GM21423 (cell line): ENCODE results near the gene KCTD10.
A peak's percentile ranks its signal among the peaks of the same experiment; 100 is the strongest.

Source experiments
- ATAC-seq: cut with Tn5 transposase; IDR thresholded peaks from one replicate; pipeline ENCODE4 v1.9.1; 2021; ENCODE audit warnings: mild to moderate bottlenecking, moderate library complexity; ENCODE audit not compliant: unreplicated experiment

Gene KCTD10, protein sequence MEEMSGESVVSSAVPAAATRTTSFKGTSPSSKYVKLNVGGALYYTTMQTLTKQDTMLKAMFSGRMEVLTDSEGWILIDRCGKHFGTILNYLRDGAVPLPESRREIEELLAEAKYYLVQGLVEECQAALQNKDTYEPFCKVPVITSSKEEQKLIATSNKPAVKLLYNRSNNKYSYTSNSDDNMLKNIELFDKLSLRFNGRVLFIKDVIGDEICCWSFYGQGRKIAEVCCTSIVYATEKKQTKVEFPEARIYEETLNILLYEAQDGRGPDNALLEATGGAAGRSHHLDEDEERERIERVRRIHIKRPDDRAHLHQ

DNA sequence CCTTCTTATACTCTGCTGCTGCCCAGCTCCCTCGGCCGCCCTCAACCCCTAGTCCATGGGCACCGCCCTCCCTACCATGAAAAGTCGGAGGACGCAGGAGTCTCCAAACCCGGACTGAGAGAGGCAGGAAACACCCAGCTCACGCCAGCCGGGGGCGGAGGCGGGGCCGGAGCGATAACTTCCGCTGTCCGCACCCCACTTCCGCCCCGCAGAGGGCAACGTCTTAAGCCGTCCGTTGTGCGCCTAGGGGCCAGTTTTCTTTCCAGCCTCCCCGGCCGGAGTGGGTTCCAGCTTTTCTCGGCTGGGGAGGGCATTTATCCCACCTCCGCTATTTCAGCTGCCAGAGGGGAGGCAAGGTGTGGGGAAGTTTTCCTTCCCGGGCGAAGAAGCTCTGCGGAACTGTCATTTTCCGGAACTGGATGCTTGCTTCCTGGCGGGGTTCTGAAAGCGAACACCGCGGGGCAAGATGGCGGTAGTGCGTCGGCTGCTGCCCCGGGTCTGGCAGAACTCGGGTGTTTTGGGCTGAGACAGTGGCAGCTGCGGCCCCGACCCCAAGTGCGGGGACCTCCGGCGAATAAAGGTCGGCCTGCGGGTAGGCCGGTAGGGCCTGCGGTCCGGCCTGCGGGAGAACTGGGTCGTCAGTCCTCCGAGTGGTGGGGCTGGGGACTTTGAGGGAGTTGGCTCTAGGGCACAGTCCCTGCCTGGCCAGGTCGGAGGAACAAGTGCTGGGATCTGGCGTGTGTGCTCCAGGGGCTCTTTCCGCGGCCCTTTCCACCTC lies at the start of gene KCTD10, which contains the start of gene UBE3B:
TSS of gene KCTD10 (minus strand) at position 116 of the 778 bp plus-strand sequence. CDS start at position 78, 38 bp downstream.
TSS of gene UBE3B (plus strand) at position 450 of the 778 bp plus-strand sequence. CDS start 5,918 bp downstream, outside the sequence.
- ATAC-seq = peak; percentile 93

DNA sequence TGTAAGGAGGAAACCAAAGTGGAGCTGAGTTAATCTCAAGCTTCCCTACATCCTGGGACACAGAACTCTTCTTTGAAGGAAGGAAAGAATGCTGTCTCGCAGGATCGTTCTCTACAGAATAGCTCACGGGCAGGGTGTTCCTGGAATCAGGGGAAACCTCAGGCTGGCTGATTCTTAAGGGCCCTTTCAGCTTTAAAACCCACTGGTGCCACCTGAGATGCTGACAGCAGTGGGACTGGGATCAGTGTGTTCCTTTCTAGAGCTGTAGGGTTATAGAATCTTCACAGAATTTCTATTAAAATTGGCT lies 48.1 kb upstream of the KCTD10 start:
- no peak for ATAC-seq

DNA sequence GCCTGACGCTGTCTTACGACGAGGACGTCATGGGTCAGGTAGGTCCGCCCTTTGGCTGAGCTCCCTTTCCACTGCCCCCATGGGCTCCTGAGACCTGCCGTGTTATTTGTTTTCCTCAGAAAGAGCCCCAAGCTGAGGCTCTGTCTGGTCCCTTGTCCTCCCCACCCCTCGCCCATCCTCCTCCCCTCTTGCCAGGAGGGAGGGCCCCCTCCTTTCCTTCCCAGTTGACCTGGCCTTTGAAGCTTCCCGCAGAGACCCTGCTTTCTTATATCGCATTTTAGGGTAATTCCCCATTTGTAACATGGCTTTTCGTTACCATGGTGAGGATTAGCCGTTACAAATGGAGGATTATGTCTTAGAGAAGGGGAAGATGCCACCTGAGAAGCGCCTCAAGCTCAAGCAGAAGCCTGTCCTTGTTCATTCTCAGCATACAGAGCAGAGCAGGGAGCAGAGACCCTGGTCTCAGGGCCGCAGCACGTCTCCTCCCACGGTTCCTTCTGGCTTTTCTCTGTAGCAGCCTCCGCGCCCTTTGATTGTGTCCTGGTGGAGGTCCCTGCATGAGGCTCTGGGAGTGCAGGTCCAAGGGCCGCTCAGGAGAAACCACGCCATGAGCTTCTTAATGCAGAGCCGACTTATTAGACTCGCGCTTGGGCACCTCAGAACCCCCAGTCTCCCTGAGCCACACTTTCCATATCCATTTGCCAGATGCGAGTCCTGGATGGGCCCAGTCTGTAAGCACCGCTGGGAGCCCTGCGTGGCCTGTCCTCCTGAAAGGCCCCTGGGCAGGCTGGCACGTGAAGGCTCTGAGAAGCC lies 47.6 kb upstream of the KCTD10 start:
- ATAC-seq = no peak

DNA sequence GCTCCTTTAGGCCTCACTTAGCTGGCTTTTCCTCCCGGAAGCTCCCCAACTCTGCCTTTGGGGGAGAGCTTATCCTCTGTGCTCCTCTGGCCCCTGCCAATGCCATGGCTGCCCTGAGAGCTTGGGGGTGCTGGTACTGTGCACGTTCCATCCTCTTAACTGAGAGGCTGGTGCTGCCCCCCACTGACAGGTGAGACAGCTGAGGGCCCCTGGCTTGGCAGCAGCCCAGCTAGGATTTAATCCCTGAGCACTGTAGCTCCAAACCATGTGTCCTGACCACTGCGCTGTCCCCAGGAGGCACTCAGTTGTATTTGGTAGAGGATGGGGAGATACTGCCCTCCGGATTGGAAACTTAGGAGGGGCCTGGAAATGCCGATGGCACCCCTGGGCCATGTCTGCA lies 46.4 kb upstream of the KCTD10 start:
- ATAC-seq = no peak

DNA sequence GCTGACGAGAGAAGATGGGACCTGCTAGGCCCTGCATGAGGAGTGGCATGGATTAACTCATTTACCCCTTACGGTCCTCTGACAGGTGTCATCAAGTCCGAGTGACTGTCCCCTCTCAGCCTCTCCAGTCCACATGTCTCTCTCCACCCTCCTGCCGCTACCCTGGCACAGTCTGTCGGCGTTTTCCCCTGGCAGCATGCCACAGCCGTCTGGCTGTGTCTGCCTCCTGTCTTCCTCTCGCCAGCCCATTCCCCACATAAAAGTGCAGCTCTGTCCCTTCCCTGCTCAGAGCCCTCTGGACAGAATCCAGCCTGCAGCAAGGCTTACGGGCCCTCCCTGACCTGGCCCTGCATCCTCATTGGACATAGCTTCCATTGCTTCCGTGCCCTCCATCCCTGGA lies 46.0 kb upstream of the KCTD10 start:
- no peak for ATAC-seq

DNA sequence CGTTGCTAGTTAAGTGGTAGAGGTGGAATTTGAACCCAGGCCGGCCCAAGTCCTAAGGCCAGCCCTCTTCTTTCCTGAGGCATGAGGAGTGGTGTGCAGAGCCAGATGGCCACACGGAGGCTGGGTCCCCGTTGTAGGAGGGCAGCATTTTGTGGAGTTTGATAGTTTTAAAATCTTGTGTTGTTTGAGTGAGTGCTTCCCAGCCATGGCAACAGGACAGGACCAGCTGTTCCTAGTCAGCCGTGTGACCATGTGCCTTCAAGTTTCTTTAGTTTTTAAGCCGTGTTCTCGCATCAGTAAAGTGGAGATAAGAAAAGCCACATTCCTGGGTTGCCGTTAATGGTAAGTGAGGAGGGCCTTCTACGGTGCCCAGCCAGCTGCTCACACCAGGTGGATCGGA lies 44.7 kb upstream of the KCTD10 start:
- no peak for ATAC-seq

DNA sequence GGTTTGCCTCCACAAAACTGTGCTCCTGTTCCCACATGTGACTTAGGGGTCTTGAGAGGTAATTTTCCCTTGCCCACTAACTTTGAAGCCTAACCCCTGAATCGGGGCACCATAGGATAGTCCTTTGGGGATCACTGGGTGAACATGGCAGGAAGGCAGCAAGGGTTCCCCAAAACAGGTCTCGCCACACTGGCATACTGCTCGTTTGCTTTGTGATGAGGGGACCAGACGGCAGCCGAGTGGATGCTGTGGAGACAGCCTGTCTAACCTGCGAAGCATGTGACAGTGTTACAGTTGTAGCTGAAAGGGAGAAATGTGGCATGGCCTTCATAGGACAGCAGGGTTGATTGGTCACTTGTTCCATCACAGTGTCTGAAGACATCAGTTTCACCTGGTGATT lies 42.7 kb upstream of the KCTD10 start:
- ATAC-seq = no peak

DNA sequence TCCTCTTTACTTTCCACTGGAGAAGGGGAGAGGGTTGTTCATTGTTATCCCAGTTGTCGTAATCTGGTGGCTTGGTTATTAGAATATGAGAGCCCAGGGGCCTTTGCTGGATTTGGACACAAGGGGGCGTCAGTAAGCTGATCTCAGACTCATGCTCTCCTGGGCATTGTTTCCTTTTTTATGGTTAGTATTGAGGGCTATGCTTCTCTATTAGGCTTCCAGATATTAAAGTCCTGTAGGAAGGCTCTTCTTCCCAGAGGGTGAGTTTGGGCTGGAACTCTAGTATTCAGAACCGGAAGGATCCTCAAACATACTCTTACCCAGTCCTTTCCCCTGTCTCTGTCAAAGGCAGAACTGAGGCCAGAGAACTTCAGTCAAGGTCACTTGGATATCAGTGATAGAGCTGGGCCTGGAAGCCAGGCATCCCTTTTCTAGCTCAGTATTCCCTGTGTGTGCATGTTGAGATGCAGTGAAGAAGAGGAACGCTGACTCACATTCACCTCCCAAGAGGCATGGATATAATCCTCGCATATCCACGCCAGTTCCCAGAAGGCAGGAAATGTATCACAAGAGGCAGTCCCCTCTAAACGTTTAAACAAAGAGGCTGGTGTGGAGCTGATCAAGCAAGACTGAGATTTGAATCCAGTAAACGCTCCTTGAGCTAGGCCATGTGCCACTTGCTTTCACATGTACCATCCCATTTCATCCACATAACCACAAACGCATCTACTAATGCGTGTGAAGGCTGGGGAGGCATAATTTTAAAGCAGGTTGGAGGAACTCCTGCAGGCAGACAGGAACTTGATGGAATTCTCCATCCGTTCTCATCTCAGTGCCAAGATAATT lies 41.9 kb upstream of the KCTD10 start:
- no peak for ATAC-seq

DNA sequence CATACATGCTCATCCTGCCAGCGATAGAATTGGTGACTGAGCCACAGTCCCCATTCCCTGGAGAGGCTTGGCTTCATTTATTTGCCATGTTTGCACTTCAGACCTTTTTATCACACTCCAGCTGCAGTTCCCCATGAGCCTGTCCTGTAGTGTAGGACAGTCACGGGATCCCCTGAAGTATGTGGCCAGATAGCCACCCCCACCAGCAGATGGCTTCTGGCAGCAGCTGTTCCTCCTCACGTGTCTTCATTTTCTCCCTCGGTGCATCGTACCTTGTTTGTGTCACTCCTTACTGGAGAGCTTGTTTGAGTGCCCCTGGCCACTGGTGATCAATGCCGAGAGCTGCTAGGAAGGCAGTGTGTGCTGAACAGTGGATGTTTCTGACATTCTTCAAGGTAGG lies 40.5 kb upstream of the KCTD10 start:
- no peak for ATAC-seq

DNA sequence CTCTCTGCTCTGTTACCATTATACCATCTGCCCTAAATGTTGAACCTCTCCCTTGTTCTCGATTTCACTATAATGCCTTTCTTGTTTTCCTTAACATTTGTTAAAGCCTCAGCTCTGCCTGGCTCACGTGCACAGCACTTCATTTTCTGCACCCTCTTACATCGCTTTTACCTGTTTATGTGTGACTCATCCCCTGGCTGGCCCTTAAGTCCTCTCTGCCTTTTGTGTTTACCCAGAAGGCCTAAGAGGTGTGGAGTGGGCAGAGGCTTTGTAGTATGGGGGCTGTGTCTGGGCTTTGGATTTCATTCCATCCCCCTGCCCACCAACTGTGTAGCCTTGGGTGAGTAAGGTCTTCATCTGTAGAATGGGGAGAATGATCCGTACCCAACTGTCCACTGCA lies 36.9 kb upstream of the KCTD10 start:
- ATAC-seq = no peak

DNA sequence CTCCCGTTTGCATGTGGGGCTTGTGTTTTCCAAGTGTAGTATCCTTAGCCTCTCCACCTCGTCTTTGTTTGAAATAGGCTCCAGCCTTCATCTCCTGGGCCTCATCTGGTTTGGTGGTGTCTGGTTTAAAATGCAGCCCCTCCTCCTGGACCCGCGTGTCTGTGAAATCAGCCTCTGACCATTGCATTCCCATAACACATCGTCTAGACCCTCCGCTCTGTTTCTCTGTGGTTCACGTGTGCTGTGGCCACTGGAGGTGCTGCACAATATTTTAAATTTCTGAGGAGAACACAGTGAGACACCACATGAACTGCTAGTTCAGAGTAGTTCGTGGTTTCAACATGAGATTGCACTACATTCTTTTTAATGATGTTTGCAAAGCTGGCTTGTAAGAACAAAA lies 36.0 kb upstream of the KCTD10 start:
- no peak for ATAC-seq

DNA sequence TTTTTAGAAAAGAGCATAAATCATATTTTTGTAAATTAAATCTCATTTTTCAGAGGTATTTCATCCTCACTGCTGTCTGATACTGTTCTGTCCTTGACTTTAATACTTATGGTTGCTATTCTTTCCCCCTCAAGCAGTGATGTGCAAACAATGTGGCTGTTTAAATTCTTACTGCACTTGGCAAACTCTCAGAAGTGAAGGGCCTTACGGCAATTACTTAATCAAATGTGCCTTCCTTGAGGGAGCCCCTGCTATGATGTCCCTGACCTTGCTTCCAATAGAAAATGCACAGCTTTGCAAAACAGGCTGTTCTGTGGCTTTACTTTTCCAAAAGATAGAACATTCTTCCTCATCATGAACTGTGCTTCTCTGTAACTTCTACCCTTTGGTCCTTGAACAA lies 35.5 kb upstream of the KCTD10 start:
- ATAC-seq = no peak

DNA sequence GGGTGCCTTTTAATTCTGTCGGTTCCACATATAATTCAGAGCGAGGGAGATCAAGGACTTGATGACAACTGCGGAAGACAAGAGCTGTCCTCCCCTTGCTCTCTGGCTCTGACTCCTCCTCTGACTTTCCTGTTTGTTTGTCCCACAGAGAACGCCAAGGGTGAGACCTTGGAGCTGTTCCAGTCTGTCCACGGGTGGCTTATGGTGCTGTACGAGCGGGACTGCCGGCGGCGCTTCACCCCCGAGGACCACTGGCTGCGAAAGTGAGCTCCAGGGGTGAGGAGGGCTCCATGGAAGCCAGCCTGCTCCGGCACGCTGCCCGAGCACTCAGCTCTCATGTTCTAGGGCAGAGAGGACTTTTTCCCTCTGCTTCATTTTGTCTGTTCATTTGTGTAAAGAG lies 33.1 kb upstream of the KCTD10 start:
- no peak for ATAC-seq

DNA sequence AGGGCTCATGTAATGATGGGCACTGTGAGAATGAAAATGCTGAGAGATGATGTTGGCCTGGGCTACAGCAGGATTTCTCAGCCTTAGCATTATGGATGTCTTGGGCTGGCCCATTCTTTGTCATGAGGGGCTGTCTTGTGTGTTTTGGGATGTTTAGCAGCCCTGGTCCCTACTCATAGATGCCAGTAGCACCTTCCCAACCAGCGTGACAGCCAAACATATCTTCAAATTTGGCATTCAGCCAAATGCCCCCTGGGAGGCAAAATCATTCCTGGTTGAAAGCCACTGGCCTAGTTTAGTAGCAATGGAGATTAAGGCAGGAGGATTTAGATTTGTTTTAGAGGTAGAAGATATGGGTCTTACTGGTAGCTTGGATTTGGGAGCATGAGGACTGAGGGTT lies 27.0 kb upstream of the KCTD10 start:
- no peak for ATAC-seq

DNA sequence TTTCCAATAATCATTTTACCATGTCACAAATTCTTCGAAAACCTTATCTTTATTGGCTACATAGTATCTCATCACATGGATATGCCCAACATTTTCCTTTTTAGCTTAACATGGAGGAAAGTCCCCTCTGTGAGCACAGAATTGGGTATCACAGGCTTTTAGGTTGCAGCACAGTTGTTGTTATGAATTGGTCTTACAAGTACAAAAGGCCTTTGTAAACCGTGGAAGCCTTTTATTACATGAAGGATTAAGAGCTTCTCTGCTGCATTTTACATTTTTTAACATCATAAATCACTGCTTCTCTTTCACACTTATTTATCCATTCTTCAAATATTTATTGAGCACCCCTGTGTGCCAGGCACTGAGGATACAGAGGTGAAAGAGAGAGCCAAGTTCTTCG lies 26.5 kb upstream of the KCTD10 start:
- no peak for ATAC-seq

DNA sequence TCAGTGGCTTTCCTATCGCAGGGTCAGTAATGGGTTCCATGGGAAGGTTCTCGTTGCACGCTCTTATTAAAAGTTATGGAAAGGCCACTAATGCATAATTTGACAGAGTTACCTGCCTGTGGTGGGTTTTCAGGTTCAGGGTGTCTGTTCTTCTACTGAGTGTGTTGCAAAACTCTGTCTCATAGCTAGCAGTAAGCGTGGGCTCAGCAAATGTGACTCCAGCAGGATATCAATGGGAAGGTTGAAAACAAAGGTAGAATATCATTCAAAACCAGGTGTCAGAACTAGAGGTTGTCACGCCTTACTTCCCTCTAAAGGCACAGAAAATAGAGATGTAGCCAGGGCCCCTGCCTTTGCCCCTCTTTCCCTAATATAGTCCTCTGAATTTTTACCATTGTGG lies 25.2 kb upstream of the KCTD10 start:
- ATAC-seq = no peak

DNA sequence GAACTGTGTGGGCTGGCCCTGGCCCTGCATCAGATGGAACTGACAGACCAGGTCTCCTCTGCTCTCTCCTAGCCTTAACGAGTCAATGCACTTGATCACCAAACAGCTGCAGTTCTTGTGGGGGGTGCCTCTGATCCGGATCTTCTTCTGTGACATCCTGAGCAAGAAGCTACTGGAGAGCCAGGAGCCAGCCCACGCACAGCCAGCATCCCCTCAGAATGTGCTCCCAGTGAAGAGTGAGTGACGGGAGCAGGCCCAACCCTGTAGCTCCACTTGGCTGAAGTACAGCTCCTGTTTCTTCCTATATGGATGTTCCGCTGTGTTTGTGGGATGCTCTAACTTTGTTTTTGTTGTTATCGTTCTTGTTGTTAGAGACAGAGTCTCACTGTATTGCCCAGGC lies 24.2 kb upstream of the KCTD10 start:
- no peak for ATAC-seq

DNA sequence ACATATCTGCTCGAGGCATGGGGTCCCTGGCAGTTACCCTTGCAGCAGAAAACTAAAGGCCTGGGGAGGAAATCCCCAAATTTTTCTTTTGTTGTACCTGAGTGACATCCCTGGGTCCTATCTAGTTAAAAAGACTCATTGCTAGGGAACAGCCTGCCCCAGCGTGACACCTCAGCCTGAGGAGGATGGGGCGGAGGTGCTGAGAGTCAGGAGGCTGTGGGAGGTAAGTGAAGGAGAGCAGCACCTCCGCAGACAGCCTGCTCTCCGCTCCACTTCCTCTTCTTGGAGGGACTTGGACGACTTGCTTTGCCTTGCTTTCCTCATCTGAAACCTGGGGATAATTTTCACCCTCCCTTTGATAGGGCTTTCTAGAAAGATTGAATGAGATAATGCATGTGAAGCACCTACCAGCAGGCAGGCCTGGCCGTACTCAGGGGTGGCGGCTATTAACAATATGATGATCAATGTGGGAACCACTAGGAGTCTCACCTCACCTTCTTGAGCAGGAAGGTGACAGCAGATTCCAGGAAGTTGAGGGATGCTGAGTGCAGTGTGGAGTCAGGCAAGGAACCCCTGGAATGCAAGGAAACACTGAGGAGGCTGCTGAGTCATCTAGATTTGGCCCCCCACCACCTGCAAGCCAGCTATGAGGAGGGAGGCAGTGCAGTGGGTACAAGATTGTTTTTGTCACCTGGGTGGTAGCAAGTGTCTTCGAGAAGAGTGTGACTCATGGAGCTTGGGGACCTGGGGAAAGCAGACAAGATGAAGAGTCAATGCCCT lies 23.5 kb upstream of the KCTD10 start:
- no peak for ATAC-seq

DNA sequence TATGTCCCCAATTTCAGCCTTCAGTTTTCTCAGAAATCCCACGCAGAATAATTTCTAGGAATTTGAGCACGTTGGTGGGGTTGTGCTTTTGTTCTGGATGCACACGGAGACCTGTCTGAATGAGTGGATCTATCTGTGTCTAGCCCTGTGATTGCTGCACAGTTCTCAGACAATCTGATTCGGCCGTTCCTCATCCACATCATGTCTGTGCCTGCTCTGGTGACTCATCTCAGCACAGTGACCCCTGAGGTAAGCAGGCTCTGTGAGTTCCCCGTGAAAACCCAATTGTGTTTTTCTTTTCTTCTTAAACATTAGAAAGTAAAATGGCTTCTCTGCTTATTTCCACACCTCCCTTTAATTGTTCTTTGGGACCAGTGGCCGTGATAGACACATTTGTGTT lies 20.6 kb upstream of the KCTD10 start:
- ATAC-seq = no peak

DNA sequence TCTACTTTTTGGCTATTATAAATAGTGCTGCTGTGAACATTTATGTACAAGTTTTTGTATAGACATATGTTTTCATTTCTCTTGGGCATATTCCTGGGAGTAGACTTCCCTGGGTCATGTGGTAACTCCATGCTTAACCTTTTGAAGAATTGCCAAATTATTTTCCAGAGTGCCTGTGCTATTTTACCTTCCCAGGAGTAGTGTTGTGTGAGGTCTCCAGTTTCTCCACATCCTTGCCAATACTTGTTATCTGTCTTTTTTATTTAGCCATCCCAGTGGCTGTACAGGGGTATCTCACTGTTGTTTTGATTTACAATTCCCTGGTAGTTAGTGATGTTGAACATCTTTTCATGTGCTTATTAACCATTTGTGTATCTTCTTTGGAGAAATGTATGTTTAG lies 19.2 kb upstream of the KCTD10 start:
- no peak for ATAC-seq
